ENCODE measurements around the gene MYLIP.

DNA sequence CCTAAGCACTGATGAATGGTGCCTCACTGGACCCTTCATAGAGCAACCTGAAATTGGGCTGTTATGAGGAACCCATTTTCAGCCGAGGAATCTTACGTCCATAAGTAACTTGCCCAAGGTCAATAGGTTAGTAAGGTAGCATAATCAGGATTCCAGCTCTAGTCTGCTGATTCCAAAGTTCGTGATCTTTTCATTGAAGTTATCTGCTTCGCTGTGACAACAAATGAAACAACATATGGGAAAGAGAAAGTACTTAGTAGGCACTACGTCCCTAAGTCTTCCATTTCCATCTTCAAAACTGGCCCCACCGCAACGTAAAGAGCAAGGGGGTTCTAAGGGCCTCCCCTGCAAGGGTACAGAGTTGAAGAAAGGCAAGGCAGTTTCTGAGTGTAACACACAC is 49.5 kb downstream of the MYLIP start:
- TF ChIP-seq POLR2AphosphoS5 (IDR thresholded peaks at IDR 0.05) = no peak
- TF ChIP-seq, protein P1, sequence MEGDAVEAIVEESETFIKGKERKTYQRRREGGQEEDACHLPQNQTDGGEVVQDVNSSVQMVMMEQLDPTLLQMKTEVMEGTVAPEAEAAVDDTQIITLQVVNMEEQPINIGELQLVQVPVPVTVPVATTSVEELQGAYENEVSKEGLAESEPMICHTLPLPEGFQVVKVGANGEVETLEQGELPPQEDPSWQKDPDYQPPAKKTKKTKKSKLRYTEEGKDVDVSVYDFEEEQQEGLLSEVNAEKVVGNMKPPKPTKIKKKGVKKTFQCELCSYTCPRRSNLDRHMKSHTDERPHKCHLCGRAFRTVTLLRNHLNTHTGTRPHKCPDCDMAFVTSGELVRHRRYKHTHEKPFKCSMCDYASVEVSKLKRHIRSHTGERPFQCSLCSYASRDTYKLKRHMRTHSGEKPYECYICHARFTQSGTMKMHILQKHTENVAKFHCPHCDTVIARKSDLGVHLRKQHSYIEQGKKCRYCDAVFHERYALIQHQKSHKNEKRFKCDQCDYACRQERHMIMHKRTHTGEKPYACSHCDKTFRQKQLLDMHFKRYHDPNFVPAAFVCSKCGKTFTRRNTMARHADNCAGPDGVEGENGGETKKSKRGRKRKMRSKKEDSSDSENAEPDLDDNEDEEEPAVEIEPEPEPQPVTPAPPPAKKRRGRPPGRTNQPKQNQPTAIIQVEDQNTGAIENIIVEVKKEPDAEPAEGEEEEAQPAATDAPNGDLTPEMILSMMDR (IDR thresholded peaks at IDR 0.05) = no peak
